Mesendoderm (in vitro differentiated cells): ENCODE results near the gene HELZ. TPM values are rescaled to one million over a fixed set of nuclear protein-coding genes. Genes with fewer than 3 reads are reported as not detected.
A peak's percentile ranks its signal among the peaks of the same experiment; 100 is the strongest.

Experiments
- DNase-seq: peaks from one replicate; pipeline ENCODE4 v3.0.0; 2013
- H2AK5ac ChIP-seq: 2 replicates; pipeline ENCODE4 v1.6.1; 2013; ENCODE audit warnings: low read length, inconsistent platforms
- H2BK120ac ChIP-seq: 2 replicates; pipeline ENCODE4 v1.6.1; 2013; ENCODE audit warnings: low read depth, mild to moderate bottlenecking, low read length, moderate library complexity, mixed read lengths
- H2BK15ac ChIP-seq: replicated peaks from 2 replicates; pipeline ENCODE4 v1.6.1; 2013; ENCODE audit warnings: low read depth, mild to moderate bottlenecking, moderate library complexity
- H2BK5ac ChIP-seq: 2 replicates; pipeline ENCODE4 v1.6.1; 2013; ENCODE audit warnings: low read length, inconsistent platforms
- H3K18ac ChIP-seq: 2 replicates; pipeline ENCODE4 v1.6.1; 2013; ENCODE audit warnings: mild to moderate bottlenecking, low read length, mixed read lengths
- H3K23ac ChIP-seq: one replicate; pipeline ENCODE4 v1.6.1; 2013; ENCODE audit warnings: low read length
- H3K27ac ChIP-seq: 2 replicates; pipeline ENCODE4 v1.5.1; 2013; ENCODE audit warnings: low read depth, mild to moderate bottlenecking, inconsistent platforms, low read length, moderate library complexity
- H3K27me3 ChIP-seq: 2 replicates; pipeline ENCODE4 v1.6.1; 2013; ENCODE audit warnings: low read length, control low read depth, mild to moderate bottlenecking, inconsistent platforms; ENCODE audit not compliant: insufficient read depth, poor library complexity
- H3K36me3 ChIP-seq: 2 replicates; pipeline ENCODE4 v1.6.1; 2013; ENCODE audit warnings: low read length, inconsistent platforms; ENCODE audit not compliant: control insufficient read depth, insufficient read depth
- H3K4ac ChIP-seq: one replicate; pipeline ENCODE4 v1.6.1; 2013; ENCODE audit warnings: low read depth, mild to moderate bottlenecking, low read length, moderate library complexity
- H3K4me1 ChIP-seq: 2 replicates; pipeline ENCODE4 v1.6.1; 2013; ENCODE audit warnings: low read depth, low read length, inconsistent platforms; ENCODE audit not compliant: control insufficient read depth
- H3K4me2 ChIP-seq: 2 replicates; pipeline ENCODE4 v1.6.1; 2013; ENCODE audit warnings: low read length
- H3K4me3 ChIP-seq: 2 replicates; pipeline ENCODE4 v1.5.1; 2013; ENCODE audit warnings: mild to moderate bottlenecking, low read length
- H3K56ac ChIP-seq: one replicate; pipeline ENCODE4 v1.6.1; 2013; ENCODE audit warnings: low read length
- H3K79me1 ChIP-seq: 2 replicates; pipeline ENCODE4 v1.6.1; 2013; ENCODE audit warnings: low read length, inconsistent platforms
- H3K79me2 ChIP-seq: 2 replicates; pipeline ENCODE4 v1.6.1; 2013; ENCODE audit warnings: mild to moderate bottlenecking, low read length; ENCODE audit not compliant: control insufficient read depth, insufficient read depth
- H3K9ac ChIP-seq: 2 replicates; pipeline ENCODE4 v1.6.1; 2013; ENCODE audit warnings: low read length, inconsistent platforms
- H4K5ac ChIP-seq: one replicate; pipeline ENCODE4 v1.6.1; 2013; ENCODE audit warnings: low read length
- H4K8ac ChIP-seq: one replicate; pipeline ENCODE4 v1.6.1; 2013; ENCODE audit warnings: low read depth, mild to moderate bottlenecking, control low read depth, low read length, moderate library complexity
- WGBS: extraction: QIAGEN DNeasy Blood & Tissue Kit; methylation state at CpG from one replicate; pipeline ENCODE4 v1.1.7; 2013; ENCODE audit warnings: low lambda C conversion rate, missing lambda C conversion rate; ENCODE audit not compliant: insufficient coverage; ENCODE audit errors: extremely low coverage; 5-methylcytosine and 5-hydroxymethylcytosine counted together
- polyA plus RNA-seq, 2 experiments: library from polyadenylated mRNA; stranded (reverse); fragments of 200-250 nt; gene quantifications; one replicate each; pipeline ENCODE4 v1.2.3, GENCODE V29; 2013

HELZ gene, protein sequence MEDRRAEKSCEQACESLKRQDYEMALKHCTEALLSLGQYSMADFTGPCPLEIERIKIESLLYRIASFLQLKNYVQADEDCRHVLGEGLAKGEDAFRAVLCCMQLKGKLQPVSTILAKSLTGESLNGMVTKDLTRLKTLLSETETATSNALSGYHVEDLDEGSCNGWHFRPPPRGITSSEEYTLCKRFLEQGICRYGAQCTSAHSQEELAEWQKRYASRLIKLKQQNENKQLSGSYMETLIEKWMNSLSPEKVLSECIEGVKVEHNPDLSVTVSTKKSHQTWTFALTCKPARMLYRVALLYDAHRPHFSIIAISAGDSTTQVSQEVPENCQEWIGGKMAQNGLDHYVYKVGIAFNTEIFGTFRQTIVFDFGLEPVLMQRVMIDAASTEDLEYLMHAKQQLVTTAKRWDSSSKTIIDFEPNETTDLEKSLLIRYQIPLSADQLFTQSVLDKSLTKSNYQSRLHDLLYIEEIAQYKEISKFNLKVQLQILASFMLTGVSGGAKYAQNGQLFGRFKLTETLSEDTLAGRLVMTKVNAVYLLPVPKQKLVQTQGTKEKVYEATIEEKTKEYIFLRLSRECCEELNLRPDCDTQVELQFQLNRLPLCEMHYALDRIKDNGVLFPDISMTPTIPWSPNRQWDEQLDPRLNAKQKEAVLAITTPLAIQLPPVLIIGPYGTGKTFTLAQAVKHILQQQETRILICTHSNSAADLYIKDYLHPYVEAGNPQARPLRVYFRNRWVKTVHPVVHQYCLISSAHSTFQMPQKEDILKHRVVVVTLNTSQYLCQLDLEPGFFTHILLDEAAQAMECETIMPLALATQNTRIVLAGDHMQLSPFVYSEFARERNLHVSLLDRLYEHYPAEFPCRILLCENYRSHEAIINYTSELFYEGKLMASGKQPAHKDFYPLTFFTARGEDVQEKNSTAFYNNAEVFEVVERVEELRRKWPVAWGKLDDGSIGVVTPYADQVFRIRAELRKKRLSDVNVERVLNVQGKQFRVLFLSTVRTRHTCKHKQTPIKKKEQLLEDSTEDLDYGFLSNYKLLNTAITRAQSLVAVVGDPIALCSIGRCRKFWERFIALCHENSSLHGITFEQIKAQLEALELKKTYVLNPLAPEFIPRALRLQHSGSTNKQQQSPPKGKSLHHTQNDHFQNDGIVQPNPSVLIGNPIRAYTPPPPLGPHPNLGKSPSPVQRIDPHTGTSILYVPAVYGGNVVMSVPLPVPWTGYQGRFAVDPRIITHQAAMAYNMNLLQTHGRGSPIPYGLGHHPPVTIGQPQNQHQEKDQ (N-terminal part only)
- 16.0 TPM for polyA plus RNA-seq (2013, experiment 1 of 2)
- 14.8 TPM for polyA plus RNA-seq (2013, experiment 2 of 2)

DNA sequence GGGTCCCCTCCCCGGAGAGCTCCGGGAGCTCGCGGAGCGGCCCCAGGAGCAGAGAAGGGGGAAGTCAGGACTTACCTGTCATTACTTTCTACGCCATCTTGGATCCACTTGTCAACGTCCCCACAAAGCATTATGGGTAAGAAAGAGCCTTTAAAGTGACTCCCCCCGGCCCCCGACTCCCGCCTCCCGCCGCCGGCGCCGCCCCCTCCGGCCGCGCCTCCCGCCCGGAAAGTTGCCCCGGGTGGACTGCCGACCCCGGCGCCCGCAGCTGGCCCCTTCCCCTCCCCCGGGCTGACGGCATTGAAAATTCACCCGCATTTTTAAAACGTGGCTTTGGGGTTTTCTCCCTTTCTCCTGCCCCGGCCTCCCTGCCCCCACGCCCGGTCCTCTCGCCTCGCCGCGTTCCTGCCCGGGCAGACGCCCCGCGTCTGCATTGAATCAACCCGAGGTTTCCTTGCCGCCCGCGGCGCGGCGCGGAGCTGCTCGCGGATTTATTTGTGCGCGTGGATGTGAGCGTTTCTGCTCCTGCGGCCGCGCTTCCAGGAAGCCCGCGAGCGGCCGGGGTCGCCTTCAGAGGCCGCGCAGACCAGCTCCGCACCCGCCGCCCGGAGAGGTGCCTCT, at the start of gene HELZ:
TSS of gene HELZ (minus strand) at position 124 of the 621 bp plus-strand sequence. CDS start 26,392 bp downstream, outside the sequence.
- Histone ChIP-seq H3K56ac (peak within 1 kb of the TSS; percentile 95), H2AK5ac (no peak within 1 kb of the TSS), H3K79me1 (no peaks in the 10 kb centered on the region), H3K27me3 (no peaks in the 10 kb centered on the region), H3K4me3 (peak within 1 kb of the TSS; percentile 94), H2BK120ac (peak within 1 kb of the TSS; percentile 98), H2BK15ac (peak within 1 kb of the TSS; percentile 37), H3K9ac (peak within 1 kb of the TSS; percentile 95), H3K27ac (peak within 1 kb of the TSS; percentile 94), H4K5ac (no peak within 1 kb of the TSS), H2BK5ac (peak within 1 kb of the TSS; percentile 76), H4K8ac (peak within 1 kb of the TSS; percentile 17), H3K4ac (peak within 1 kb of the TSS; percentile 97), H3K4me1 (peaks cover 4% of the 10 kb centered on the region), H3K18ac (peak within 1 kb of the TSS; percentile 99), H3K79me2 (peaks cover 15% of the 10 kb centered on the region), H3K36me3 (no peaks in the 10 kb centered on the region), H3K4me2 (peak within 1 kb of the TSS; percentile 72), H3K23ac (peak within 1 kb of the TSS; percentile 92)
- DNase-seq, result peak; percentile 94
- WGBS, result no CpG with 5 or more reads among the region's 67 CpGs

DNA sequence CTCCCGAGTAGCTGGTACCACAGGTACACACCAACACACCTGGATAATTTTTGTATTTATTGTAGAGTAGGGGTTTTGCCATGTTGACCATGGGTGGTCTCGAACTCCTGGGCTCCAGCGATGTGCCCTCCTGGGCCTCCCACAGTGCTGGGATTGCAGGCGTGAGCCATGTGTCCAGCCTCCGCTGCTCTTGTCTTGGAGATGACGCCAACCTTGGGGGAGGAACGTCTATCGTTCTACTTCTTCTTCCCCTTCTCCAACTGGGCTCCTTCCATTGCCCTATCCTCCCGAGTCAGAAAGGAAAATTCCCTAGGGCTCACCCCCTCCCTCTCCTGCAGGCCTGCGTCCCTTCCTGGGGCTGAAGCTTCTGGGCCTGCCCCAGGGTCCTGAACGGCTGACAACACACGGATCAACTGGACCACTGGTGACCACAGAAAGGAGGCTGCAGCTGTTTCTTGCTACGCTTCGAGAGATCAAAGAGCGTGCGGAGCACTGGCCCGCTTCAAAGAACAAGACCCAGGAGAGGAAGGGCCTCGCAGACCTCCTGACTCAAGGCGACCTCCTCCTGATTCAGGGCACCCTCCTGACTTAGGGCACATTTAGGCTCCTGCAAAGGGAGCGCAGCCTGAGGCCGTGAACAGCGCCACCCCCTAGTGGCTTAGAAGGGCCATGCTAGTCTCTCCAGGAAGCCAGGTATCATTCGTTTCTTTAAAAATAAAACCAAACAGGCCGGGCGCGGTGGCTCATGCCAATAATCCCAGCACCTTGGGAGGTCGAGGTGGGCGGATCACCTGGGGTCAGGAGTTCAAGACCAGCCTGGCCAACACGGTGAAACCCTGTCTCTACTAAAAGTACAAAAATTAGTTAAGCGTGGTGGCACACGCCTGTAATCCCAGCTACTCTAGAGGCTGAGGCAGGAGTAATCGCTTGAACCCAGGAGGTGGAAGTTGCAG, 48.5 kb upstream of the HELZ start:
- Histone ChIP-seq H3K4me3 (no peak overlapping the region), H3K4ac (peak overlapping the region; percentile 21), H4K5ac (no peak overlapping the region), H3K4me2 (no peak overlapping the region), H3K36me3 (no peaks in the 10 kb centered on the region), H3K27me3 (no peaks in the 10 kb centered on the region), H2BK120ac (no peak overlapping the region), H3K23ac (no peak overlapping the region), H2BK15ac (no peak overlapping the region), H3K79me2 (no peaks in the 10 kb centered on the region), H3K79me1 (no peaks in the 10 kb centered on the region), H2BK5ac (no peak overlapping the region), H3K18ac (no peak overlapping the region), H3K27ac (no peak overlapping the region), H2AK5ac (no peak overlapping the region), H3K56ac (no peak overlapping the region), H4K8ac (no peak overlapping the region), H3K9ac (no peak overlapping the region), H3K4me1 (peaks cover 3% of the 10 kb centered on the region)
- DNase-seq, result peak; percentile 83
- no CpG with 5 or more reads among the region's 32 CpGs for WGBS

DNA sequence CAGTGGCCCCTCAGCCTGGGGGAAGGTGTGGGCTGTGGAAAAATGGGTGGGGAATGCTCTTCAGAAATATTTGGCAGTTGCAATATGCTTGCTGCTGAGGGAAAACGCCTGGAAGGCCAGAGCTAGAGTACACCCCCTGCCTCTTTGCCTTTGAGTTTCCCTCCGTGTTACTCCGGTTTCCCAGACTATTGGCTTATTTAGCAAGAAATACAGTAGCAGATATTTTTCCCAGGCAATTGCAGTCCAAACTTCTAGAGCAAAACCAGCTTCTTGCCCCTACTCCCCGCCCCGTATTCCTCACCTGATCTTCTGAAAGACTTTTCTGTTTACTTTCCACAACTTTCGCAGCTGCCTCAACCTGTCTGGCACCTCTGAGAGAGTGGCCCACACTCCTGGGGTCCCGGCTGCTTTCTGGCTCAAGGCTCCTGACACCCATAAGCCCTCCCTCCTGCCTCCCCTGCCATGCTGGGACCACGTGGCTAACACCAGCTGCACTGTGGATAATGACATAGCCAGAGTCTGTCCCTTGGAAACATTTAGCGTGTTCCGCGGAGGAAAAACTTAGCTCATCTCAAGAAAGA, 45.8 kb upstream of the HELZ start:
- Histone ChIP-seq H2AK5ac (no peak overlapping the region), H4K8ac (no peak overlapping the region), H3K36me3 (no peaks in the 10 kb centered on the region), H3K23ac (no peak overlapping the region), H3K18ac (peak overlapping the region; percentile 52), H3K4me1 (peaks cover 3% of the 10 kb centered on the region), H3K27ac (peak overlapping the region; percentile 78), H3K4ac (peak overlapping the region; percentile 41), H3K9ac (peak overlapping the region; percentile 26), H3K79me2 (no peaks in the 10 kb centered on the region), H2BK120ac (peak overlapping the region; percentile 69), H3K56ac (peak overlapping the region; percentile 56), H3K79me1 (no peaks in the 10 kb centered on the region), H2BK5ac (no peak overlapping the region), H2BK15ac (no peak overlapping the region), H4K5ac (no peak overlapping the region), H3K27me3 (no peaks in the 10 kb centered on the region), H3K4me2 (no peak overlapping the region), H3K4me3 (no peak overlapping the region)
- no CpG with 5 or more reads among the region's 11 CpGs for WGBS
- DNase-seq, result peak; percentile 89

DNA sequence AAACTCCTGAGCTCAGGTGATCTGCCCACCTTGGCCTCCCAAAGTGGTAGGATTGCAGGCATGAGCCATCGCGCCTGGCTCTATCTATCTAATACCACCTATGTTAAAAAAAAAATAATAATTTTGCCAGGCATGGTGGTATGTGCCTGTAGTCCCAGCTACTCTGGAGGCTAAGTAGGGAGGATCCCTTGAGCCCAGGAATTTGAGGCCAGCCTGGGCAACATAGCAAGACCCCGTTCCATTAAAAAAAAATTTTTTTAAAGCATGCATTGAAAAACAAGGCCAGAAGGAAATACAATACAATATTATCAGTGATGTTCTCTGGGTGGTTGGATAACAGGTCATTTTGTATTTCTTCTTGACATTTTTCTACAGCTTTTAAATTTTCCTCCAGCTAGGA, 45.2 kb upstream of the HELZ start:
- H2BK5ac ChIP-seq, result no peak overlapping the region
- H3K23ac ChIP-seq, result no peak overlapping the region
- H3K27ac ChIP-seq, result no peak overlapping the region
- H4K8ac ChIP-seq, result no peak overlapping the region
- no peak overlapping the region for H2BK15ac ChIP-seq
- no peak overlapping the region for H3K4me2 ChIP-seq
- no CpG with 5 or more reads among the region's 3 CpGs for WGBS
- H3K27me3 ChIP-seq, result no peaks in the 10 kb centered on the region
- H3K4me1 ChIP-seq, result peaks cover 3% of the 10 kb centered on the region
- DNase-seq, result no peak
- H3K79me2 ChIP-seq, result no peaks in the 10 kb centered on the region
- H3K9ac ChIP-seq, result no peak overlapping the region
- H2AK5ac ChIP-seq, result no peak overlapping the region
- peak overlapping the region; percentile 41 for H3K4ac ChIP-seq
- H4K5ac ChIP-seq, result no peak overlapping the region
- H3K36me3 ChIP-seq, result no peaks in the 10 kb centered on the region
- H3K56ac ChIP-seq, result no peak overlapping the region
- no peak overlapping the region for H3K4me3 ChIP-seq
- no peak overlapping the region for H2BK120ac ChIP-seq
- H3K79me1 ChIP-seq, result no peaks in the 10 kb centered on the region
- no peak overlapping the region for H3K18ac ChIP-seq
